Liver (tissue), 3 donors: ENCODE data around the gene TSPAN15.

Source experiments
- ATF3 ChIP-seq: IDR thresholded peaks from 2 replicates; pipeline ENCODE4 v1.6.1; 2016; ENCODE audit warnings: antibody characterized with exemption
- TF ChIP-seq, protein P1 (sequence below): IDR thresholded peaks from 2 replicates; pipeline ENCODE4 v1.6.1; 2016; ENCODE audit warnings: antibody characterized with exemption, mild to moderate bottlenecking
- TF ChIP-seq, protein P2 (sequence below): fragments of 150-350 bp; IDR thresholded peaks from 2 replicates; pipeline ENCODE4 v1.5.1; 2017; ENCODE audit warnings: improper control_type of control experiment, low read depth, low read length; ENCODE audit not compliant: missing input control
- TF ChIP-seq, protein P3 (sequence below): IDR thresholded peaks from 2 replicates; pipeline ENCODE4 v1.6.1; 2016; ENCODE audit warnings: antibody characterized with exemption
- donor health status: healthy.
- donor health status: healthy.

GRCh38 chr10:69402386-69402785 lies 48.9 kb upstream of the TSPAN15 start:
- TF ChIP-seq, protein P1, sequence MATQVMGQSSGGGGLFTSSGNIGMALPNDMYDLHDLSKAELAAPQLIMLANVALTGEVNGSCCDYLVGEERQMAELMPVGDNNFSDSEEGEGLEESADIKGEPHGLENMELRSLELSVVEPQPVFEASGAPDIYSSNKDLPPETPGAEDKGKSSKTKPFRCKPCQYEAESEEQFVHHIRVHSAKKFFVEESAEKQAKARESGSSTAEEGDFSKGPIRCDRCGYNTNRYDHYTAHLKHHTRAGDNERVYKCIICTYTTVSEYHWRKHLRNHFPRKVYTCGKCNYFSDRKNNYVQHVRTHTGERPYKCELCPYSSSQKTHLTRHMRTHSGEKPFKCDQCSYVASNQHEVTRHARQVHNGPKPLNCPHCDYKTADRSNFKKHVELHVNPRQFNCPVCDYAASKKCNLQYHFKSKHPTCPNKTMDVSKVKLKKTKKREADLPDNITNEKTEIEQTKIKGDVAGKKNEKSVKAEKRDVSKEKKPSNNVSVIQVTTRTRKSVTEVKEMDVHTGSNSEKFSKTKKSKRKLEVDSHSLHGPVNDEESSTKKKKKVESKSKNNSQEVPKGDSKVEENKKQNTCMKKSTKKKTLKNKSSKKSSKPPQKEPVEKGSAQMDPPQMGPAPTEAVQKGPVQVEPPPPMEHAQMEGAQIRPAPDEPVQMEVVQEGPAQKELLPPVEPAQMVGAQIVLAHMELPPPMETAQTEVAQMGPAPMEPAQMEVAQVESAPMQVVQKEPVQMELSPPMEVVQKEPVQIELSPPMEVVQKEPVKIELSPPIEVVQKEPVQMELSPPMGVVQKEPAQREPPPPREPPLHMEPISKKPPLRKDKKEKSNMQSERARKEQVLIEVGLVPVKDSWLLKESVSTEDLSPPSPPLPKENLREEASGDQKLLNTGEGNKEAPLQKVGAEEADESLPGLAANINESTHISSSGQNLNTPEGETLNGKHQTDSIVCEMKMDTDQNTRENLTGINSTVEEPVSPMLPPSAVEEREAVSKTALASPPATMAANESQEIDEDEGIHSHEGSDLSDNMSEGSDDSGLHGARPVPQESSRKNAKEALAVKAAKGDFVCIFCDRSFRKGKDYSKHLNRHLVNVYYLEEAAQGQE, result no peak
- TF ChIP-seq, protein P2, sequence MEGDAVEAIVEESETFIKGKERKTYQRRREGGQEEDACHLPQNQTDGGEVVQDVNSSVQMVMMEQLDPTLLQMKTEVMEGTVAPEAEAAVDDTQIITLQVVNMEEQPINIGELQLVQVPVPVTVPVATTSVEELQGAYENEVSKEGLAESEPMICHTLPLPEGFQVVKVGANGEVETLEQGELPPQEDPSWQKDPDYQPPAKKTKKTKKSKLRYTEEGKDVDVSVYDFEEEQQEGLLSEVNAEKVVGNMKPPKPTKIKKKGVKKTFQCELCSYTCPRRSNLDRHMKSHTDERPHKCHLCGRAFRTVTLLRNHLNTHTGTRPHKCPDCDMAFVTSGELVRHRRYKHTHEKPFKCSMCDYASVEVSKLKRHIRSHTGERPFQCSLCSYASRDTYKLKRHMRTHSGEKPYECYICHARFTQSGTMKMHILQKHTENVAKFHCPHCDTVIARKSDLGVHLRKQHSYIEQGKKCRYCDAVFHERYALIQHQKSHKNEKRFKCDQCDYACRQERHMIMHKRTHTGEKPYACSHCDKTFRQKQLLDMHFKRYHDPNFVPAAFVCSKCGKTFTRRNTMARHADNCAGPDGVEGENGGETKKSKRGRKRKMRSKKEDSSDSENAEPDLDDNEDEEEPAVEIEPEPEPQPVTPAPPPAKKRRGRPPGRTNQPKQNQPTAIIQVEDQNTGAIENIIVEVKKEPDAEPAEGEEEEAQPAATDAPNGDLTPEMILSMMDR, result no peak
- TF ChIP-seq, protein P3, sequence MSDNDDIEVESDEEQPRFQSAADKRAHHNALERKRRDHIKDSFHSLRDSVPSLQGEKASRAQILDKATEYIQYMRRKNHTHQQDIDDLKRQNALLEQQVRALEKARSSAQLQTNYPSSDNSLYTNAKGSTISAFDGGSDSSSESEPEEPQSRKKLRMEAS, result no peak
- no peak for TF ChIP-seq ATF3
